Transverse colon (tissue), 4 donors: Measurements from ENCODE around the gene CTNND2. TPM values are rescaled to one million over a fixed set of nuclear protein-coding genes. Genes with fewer than 3 reads are reported as not detected.
"Not testable (repeated sequence)": the region's sequence is repeated elsewhere in the genome, so short reads cannot be mapped to it uniquely, and the experiment has no call there.

ENCODE experiments used
- DNase-seq: peaks from one replicate; pipeline ENCODE4 v3.0.0-alpha.2; 2019
- H3K27ac ChIP-seq, 4 donors: fragments of 200-600 bp; sonication (generic); 2 replicates each; pipeline ENCODE4 v1.5.1; 2016 to 2018; ENCODE audit warnings: inconsistent platforms in 4 of 4
- H3K27me3 ChIP-seq: fragments of 200-600 bp; sonication (generic); 2 replicates; pipeline ENCODE4 v1.5.1; 2017; ENCODE audit warnings: inconsistent platforms
- H3K36me3 ChIP-seq, 4 donors: fragments of 200-600 bp; sonication (generic); 2 replicates each; pipeline ENCODE4 v1.5.1; 2017 to 2019; ENCODE audit warnings: inconsistent platforms in 4 of 4
- H3K4me1 ChIP-seq, 4 donors: fragments of 200-600 bp; sonication (generic); 2 replicates each; pipeline ENCODE4 v1.5.1; 2017 to 2020; ENCODE audit warnings: inconsistent platforms in 4 of 4
- H3K4me3 ChIP-seq, 4 donors: fragments of 200-600 bp; sonication (generic); 1 replicate in 1 of 4; 2 replicates in 3 of 4; pipeline versions ENCODE4 v1.5.1 to v1.6.1; 2017 to 2019; ENCODE audit warnings: inconsistent platforms in 4 of 4
- H3K9me3 ChIP-seq, 2 donors: fragments of 200-600 bp; sonication (generic); 2 replicates each; pipeline ENCODE4 v1.5.1; 2017 to 2019; ENCODE audit warnings: inconsistent platforms in 2 of 2
- EP300 ChIP-seq: sonication (generic); formaldehyde crosslinking; IDR thresholded peaks from one replicate; pipeline ENCODE4 v1.6.1; 2017; ENCODE audit warnings: antibody characterized with exemption, low read depth
- POLR2A ChIP-seq: fragments of 450-650 bp; IDR thresholded peaks from one replicate; pipeline ENCODE4 v1.6.1; 2016; ENCODE audit warnings: antibody characterized with exemption, mild to moderate bottlenecking, moderate library complexity
- POLR2AphosphoS5 ChIP-seq, 3 donors: sonication (generic); formaldehyde crosslinking; IDR thresholded peaks; one replicate each; pipeline ENCODE4 v1.6.1; 2016; ENCODE audit warnings: antibody characterized with exemption in 3 of 3
- WGBS, 2 donors: methylation state at CpG; one replicate each; pipeline ENCODE4 v1.1.5; 2018; ENCODE audit warnings: low coverage in 1 of 2; 5-methylcytosine and 5-hydroxymethylcytosine counted together
- in situ Hi-C, 4 donors: fragments of 200-750 bp; cut with MboI; loops; one replicate each; pipeline versions ENCODE4 v1.15.0 to v1.15.1; 2017; ENCODE audit warnings: low sequenced_read_pairs in 3 of 4, low pct_ligation_motif_present in 1 of 4, low pct_unique_long_range_greater_than_20kb in 1 of 4
- intact Hi-C: fragments of 100-400 bp; cut with DNase I; formaldehyde crosslinking; loops from one replicate; pipeline ENCODE4 v1.15.1; 2023; ENCODE audit warnings: low total_unique reads
- total RNA-seq, 4 donors: library from RNA; depleted of rRNA; stranded (reverse); fragments of >200 nt; gene quantifications; one replicate each; pipeline ENCODE4 v1.1.0, GENCODE V29; 2016
- TF ChIP-seq, protein P1 (sequence below), 5 experiments: fragments of 200-600 bp in 3 of 5; fragments of 450-650 bp in 2 of 5; sonication (generic) in 3 of 5; IDR thresholded peaks; 1 replicate in 2 of 5; 2 replicates in 3 of 5; pipeline ENCODE4 v1.5.1; 2016 to 2017; ENCODE audit warnings: antibody characterized with exemption in 5 of 5, inconsistent platforms in 3 of 5, mild to moderate bottlenecking in 2 of 5, moderate library complexity in 1 of 5

CTNND2 gene
- total RNA-seq, 4 donors from 2014 or later: 1.9 to 2.1 TPM; not detected in 2

DNA sequence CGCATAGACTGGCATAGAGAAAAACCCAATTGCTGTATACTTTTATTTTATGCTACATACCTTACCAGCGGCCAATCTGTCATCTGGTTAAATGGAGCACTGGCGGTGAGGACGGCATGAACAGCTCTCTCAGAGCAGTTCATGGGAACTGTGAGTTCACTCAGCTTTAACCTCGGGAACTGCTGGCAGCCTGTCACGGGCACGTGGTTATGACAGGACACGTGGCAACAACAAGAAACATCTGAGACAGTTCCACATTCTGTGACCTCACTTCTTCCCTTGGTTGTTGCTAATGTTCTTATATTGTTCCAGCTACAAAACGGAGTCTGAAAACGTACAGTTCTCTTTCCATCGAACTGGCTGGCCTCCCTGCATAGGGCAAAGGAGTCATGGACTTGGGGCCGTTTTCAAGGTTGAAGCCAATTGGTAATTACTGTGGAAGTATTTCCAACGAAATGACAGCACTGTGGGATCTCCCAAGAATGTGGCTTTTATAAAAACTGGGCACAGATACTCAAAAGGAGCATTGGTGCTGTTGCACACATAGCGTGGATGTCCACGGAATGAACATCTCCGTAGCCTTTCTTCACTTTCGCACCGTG lies 896.9 kb downstream of the CTNND2 start:
- TF ChIP-seq POLR2A (no peak), EP300 (no peak), POLR2AphosphoS5 (IDR thresholded peaks at IDR 0.05) (no peak)
- TF ChIP-seq, protein P1, sequence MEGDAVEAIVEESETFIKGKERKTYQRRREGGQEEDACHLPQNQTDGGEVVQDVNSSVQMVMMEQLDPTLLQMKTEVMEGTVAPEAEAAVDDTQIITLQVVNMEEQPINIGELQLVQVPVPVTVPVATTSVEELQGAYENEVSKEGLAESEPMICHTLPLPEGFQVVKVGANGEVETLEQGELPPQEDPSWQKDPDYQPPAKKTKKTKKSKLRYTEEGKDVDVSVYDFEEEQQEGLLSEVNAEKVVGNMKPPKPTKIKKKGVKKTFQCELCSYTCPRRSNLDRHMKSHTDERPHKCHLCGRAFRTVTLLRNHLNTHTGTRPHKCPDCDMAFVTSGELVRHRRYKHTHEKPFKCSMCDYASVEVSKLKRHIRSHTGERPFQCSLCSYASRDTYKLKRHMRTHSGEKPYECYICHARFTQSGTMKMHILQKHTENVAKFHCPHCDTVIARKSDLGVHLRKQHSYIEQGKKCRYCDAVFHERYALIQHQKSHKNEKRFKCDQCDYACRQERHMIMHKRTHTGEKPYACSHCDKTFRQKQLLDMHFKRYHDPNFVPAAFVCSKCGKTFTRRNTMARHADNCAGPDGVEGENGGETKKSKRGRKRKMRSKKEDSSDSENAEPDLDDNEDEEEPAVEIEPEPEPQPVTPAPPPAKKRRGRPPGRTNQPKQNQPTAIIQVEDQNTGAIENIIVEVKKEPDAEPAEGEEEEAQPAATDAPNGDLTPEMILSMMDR (IDR thresholded peaks at IDR 0.05): no peak
- Histone ChIP-seq H3K4me3 (no peak overlapping the region), H3K36me3 (no peaks in the 10 kb centered on the region), H3K4me1 (no peaks in the 10 kb centered on the region), H3K9me3 (no peaks in the 10 kb centered on the region), H3K27me3 (no peaks in the 10 kb centered on the region), H3K27ac (no peak overlapping the region)
- no peak for DNase-seq
- in situ Hi-C loops (no loop called here), intact Hi-C loops (no loop called here)
- 75 to 88% methylated on average over 4 to 18 of the region's 18 CpGs for WGBS, 2 donors

DNA sequence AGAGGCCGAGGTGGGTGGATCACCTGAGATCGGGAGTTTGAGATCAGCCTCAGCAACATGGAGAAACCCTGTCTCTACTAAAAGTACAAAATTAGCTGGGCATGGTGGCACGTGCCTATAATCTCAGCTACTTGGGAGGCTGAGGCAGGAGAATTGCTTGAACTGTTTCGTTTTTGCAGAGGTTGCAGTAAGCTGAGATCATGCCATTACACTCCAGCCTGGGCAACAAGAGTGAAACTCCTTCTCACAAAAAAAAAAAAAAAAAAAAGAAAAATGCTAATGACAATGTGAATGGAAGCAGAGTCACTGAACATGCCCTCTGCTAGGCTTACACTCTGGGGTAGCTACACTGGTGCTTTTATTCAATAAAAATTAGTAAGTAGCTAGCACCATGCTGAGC lies 899.7 kb downstream of the CTNND2 start:
- intact Hi-C loops, H3K27ac ChIP-seq, H3K36me3 ChIP-seq, H3K9me3 ChIP-seq, H3K4me3 ChIP-seq, H3K27me3 ChIP-seq, DNase-seq, H3K4me1 ChIP-seq, in situ Hi-C loops: not testable (repeated sequence)
- WGBS, 2 donors: 80 to 100% methylated on average over 4 of the region's 4 CpGs

DNA sequence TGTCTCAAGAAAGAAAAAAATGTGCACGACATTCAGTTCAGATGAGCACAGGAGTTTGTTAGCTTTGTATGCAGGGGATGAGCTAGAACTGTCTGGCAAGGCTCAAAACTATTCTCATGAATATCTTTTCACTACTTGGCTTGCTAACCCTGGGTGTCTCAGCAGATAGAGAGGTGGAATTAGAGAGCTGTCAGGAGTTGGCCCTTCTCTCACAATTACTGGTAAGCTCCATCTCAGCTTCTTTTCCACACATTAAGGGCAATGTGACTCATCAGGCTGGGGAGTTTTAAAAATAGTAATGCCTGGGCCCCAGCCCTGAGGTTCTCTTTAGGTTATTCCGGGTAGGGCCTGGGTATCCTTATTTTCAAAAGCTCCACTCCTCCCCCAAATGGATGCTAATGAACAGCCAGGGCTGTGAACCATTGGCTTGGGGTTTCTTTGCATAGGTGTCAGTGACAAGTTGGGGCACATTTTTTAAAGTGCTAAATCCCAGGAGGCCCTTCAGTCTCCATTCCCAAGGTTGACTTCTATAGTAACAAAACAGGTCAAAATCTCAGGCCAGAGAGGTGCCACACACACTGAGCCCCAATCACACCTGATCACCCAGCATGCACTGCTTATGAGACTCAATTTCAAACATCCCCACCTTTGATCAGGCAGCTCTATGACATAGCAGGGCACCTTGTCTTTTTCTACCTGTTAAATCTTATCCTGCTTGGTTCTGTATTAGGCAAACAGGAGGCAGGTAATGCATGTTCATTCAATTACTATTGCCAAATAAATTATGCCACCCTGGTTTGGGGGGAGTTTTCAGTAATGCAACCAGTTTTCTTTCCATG lies 903.5 kb downstream of the CTNND2 start:
- Histone ChIP-seq H3K4me1 (no peaks in the 10 kb centered on the region), H3K9me3 (no peaks in the 10 kb centered on the region), H3K36me3 (no peaks in the 10 kb centered on the region), H3K27me3 (no peaks in the 10 kb centered on the region), H3K27ac (no peak overlapping the region), H3K4me3 (no peak overlapping the region)
- in situ Hi-C loops: no loop called here
- TF ChIP-seq EP300 (no peak), POLR2AphosphoS5 (IDR thresholded peaks at IDR 0.05) (no peak), POLR2A (no peak)
- TF ChIP-seq, protein P1 (IDR thresholded peaks at IDR 0.05): no peak
- WGBS, 2 donors: 33 to 65% methylated on average over 2 of the region's 2 CpGs
- intact Hi-C loops: no loop called here
- no peak for DNase-seq

DNA sequence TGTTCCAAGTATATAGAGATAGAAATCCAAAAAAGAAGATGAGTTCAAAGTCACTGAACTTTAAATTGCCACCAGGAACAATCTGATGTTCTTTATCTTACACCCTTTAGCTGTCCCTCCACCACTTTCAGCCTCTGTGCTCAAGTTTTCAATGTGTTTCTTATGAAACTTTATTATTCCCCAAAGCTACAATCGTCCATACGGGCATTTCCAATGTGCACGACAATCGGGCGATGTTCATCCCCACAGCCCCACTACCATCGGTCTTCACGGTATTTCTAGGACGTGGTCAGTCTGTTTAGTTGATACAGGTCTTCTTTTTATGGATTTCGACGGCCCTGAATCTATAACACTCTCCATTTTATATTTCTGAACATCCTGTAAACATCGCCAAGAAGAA lies 904.5 kb downstream of the CTNND2 start:
- no peak for DNase-seq
- TF ChIP-seq POLR2AphosphoS5 (IDR thresholded peaks at IDR 0.05): no peak
- TF ChIP-seq POLR2A: no peak
- Histone ChIP-seq H3K9me3 (no peaks in the 10 kb centered on the region), H3K4me1 (no peaks in the 10 kb centered on the region), H3K27me3 (no peaks in the 10 kb centered on the region), H3K4me3 (no peak overlapping the region), H3K36me3 (no peaks in the 10 kb centered on the region), H3K27ac (no peak overlapping the region)
- 89 to 98% methylated on average over 8 to 11 of the region's 11 CpGs for WGBS, 2 donors
- intact Hi-C loops: no loop called here
- in situ Hi-C loops: no loop called here

DNA sequence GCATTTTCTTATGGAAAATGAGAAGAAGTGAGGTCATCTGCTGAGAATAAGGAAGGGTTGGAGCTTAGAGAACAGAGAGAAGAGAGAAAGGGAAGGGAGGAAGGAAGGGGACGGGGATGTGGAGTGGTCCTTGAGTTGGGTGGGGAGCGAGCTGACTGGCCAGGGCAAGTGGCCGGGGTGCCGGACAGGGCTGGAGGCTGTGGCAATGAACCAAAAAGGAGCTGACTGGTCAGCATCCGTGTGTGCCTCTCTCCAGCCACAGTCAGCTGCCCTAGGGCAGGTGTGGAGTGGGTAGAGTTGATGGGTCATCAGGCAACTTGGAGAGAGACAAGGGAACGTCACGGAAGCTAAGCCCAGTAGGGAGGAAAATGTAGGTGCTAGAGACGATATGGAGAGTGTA lies 908.4 kb downstream of the CTNND2 start:
- WGBS, 2 donors: 79 to 91% methylated on average over 4 to 8 of the region's 8 CpGs
- H3K9me3 ChIP-seq: no peaks in the 10 kb centered on the region
- no peaks in the 10 kb centered on the region for H3K27me3 ChIP-seq
- H3K36me3 ChIP-seq: no peaks in the 10 kb centered on the region
- in situ Hi-C loops: no loop called here
- no peaks in the 10 kb centered on the region for H3K4me1 ChIP-seq
- intact Hi-C loops: no loop called here
- H3K27ac ChIP-seq: no peak overlapping the region
- no peak overlapping the region for H3K4me3 ChIP-seq
- no peak for DNase-seq
- TF ChIP-seq POLR2A (no peak), EP300 (no peak), POLR2AphosphoS5 (IDR thresholded peaks at IDR 0.05) (no peak)
- TF ChIP-seq, protein P1 (IDR thresholded peaks at IDR 0.05): no peak
